ENCODE results near the gene TMC5.
"Not testable (repeated sequence)": the region's sequence is repeated elsewhere in the genome, so short reads cannot be mapped to it uniquely, and the experiment has no call there.

The TMC5 gene

GRCh38 chr16:19410435-19411171, 7.1 kb upstream of the TMC5 start:
- peak in 1 of 5 donors; percentile 2 for DNase-seq

GRCh38 chr16:19411298-19411697, 6.4 kb upstream of the TMC5 start:
- no peak for DNase-seq

- DNase-seq = not testable (repeated sequence)
These were observed 5.6 kb upstream of the TMC5 start for GRCh38 chr16:19412055-19412454.

- DNase-seq = no peak
These were observed 2.2 kb upstream of the TMC5 start for GRCh38 chr16:19415461-19415860.

- no peak for DNase-seq
These were observed 1.8 kb upstream of the TMC5 start for GRCh38 chr16:19415918-19416317.

- DNase-seq = no peak
These were observed 517 bp downstream of the TMC5 start for GRCh38 chr16:19418200-19418599.

- DNase-seq = no peak
These were observed 2.0 kb downstream of the TMC5 start for GRCh38 chr16:19419698-19420075.

- no peak for DNase-seq
These were observed 6.8 kb downstream of the TMC5 start for GRCh38 chr16:19424478-19424877.

GRCh38 chr16:19430345-19430744, 12.7 kb downstream of the TMC5 start:
- DNase-seq = no peak

- DNase-seq = no peak
These were observed 14.1 kb downstream of the TMC5 start for GRCh38 chr16:19431636-19432340.

- peak in 1 of 5 donors; percentile 10 for DNase-seq
These were observed 14.7 kb downstream of the TMC5 start for GRCh38 chr16:19432429-19432828.

GRCh38 chr16:19434584-19434983, 16.9 kb downstream of the TMC5 start:
- DNase-seq = no peak

GRCh38 chr16:19436540-19436939, 18.9 kb downstream of the TMC5 start:
- no peak for DNase-seq

- no peak for DNase-seq
These were observed 19.6 kb downstream of the TMC5 start for GRCh38 chr16:19437280-19437679.

- no peak for DNase-seq
These were observed 21.1 kb downstream of the TMC5 start for GRCh38 chr16:19438739-19439138.

GRCh38 chr16:19439483-19439882, 21.8 kb downstream of the TMC5 start:
- no peak for DNase-seq

GRCh38 chr16:19443659-19444058, 26.0 kb downstream of the TMC5 start:
- DNase-seq = no peak

- DNase-seq = no peak
These were observed 28.7 kb downstream of the TMC5 start for GRCh38 chr16:19446300-19446846.

GRCh38 chr16:19446886-19447285, 29.2 kb downstream of the TMC5 start:
- no peak for DNase-seq

- no peak for DNase-seq
These were observed 32.5 kb downstream of the TMC5 start for GRCh38 chr16:19450186-19450585.

GRCh38 chr16:19458722-19459379, 41.2 kb downstream of the TMC5 start:
- DNase-seq = no peak

GRCh38 chr16:19460397-19460796, 42.7 kb downstream of the TMC5 start:
- no peak for DNase-seq

GRCh38 chr16:19463468-19464315, 46.0 kb downstream of the TMC5 start:
- DNase-seq = no peak

Measured in T-helper 1 cell (primary cell).